UCSD-AML1 (cell line): ENCODE measurements around the gene ADAMTS2.
"Not testable (repeated sequence)": the region's sequence is repeated elsewhere in the genome, so short reads cannot be mapped to it uniquely, and the experiment has no call there.

ENCODE experiments used
- DNase-seq: peaks from one replicate; lab custom pipeline; 2025; ENCODE audit not compliant: unreplicated experiment; lab: John Stamatoyannopoulos, UW

Gene ADAMTS2

DNA sequence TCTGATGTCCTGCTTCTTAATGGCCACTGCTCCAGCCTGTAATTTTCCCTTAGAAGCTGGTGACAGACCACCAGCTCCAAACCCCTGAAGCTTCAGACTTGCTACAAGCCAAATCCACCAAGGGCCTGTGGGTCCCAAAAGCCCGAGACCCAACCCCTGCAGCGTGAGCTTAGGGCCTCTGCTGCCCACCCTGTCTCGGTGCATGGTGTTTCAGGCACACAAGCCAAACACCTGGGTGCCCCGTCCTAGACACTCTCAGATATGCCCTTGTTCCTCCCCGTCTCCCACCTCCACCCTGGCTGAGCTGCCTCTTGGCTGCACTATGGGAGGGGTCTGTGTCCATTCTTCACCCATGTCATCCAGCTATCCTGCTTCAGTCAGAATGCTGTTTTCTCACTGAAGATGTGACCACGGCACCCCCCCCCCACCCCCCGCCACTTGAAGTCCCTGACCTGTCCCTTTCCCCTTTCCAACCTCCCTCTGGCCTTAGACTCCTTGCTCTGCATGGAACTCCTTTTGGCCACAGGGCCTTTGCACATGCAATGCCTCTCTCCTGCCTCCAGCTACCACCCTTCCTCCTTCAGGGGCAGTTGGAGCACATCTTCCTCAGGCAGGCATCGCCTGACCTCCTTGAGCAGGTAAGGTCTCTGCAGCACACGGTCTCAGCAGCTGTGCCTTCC, 229.3 kb downstream of the ADAMTS2 start:
- no peak for DNase-seq

- no peak for DNase-seq
These were observed 230.0 kb downstream of the ADAMTS2 start for GRCh38 chr5:179115307-179115706.

GRCh38 chr5:179114756-179115155, 230.5 kb downstream of the ADAMTS2 start:
- no peak for DNase-seq

- no peak for DNase-seq
These were observed 231.2 kb downstream of the ADAMTS2 start for GRCh38 chr5:179113945-179114641.

- no peak for DNase-seq
These were observed 232.1 kb downstream of the ADAMTS2 start for GRCh38 chr5:179113143-179113530.

GRCh38 chr5:179112469-179113142, 232.7 kb downstream of the ADAMTS2 start:
- DNase-seq = no peak

DNA sequence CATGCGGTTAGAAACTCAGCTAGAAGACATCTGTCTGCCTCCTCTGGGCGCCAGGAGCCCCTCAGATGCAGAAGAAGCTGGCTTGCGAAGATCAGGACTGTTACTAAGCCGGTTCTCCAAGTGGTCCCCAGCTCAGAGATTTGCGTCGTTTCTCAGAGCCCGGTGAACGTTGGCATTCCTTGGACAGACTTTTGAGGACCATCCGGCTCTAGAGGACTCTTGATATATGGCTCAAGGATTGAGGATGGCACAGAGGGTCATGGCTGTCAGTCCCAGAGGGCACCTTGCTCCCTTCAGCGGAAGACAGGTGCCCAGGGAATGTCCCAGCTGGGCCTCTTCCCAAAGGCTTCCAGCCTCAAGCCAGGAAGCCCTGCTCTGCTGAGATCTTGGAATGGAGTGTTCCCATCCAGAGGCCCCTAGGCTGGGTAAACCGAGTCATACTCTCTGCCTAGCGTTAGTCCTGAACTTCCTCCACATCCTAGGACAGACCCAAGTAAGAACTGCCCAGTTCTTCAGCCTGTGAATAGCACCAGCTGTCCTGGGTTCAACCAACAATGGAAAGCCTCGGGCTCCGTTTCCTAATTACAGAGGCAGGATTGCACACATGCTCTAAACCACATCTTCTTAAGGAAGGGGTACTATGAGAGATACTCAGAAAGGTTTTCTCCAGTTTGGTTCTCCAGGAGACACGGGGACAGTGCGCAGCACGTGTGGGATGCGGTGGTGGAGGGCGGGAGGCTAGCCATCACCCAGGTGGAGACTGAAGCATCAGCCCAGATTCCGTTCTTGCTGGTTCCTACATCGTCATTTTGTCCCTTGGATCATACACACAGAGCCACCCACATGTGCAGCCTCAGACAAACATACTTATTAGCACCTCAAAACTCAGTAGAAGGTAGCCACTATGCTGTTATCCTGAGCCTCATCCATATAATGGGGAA, 233.7 kb downstream of the ADAMTS2 start:
- no peak for DNase-seq

DNA sequence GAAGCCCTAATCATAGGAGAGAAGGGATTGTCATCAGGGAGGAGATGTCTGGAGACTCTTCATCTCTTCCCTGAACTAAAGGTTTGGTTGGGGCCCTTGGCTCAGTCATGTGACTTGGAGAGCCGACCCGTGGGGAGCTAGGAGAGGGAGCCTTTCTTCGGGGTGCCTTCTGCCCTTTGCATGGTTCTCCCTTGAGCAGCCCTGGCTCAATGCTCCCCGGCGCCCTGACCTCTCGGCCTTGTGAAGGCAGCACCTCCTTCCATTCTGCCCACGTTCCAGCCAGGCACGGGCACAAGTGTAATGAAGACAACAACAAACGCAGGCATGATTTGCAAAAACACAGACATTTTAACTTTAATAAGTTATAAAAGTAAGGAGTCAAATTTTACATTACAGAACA, 234.7 kb downstream of the ADAMTS2 start:
- no peak for DNase-seq

DNA sequence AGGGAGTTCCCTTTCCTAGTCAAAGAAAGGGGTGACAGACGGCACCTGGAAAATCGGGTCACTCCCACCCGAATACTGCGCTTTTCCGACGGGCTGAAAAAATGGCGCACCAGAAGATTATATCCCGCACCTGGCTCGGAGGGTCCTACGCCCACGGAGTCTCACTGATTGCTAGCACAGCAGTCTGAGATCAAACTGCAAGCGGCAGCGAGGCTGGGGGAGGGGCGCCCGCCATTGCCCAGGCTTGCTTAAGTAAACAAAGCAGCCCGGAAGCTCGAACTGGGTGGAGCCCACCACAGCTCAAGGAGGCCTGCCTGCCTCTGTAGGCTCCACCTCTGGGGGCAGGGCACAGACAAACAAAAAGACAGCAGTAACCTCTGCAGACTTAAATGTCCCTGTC, 244.0 kb downstream of the ADAMTS2 start:
- DNase-seq = not testable (repeated sequence)

DNA sequence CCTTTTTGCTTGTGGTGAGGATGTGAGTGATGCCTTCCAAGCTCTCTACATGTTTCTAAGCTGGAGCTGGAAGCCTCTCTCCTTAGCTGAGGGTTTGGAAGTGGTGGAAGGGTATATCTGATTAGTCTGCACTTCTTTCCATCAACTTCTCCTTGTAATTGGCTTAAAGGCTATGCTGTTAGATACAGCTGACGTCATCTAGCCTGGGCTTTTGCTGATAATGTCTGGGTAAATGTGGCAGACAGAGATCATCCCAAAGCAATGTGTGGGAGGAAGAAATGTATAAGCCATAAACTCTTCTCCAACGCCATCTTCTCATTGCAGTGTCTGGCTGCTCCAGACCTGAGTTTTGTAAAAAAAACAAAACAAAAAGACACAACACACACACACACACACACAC, 255.8 kb downstream of the ADAMTS2 start:
- DNase-seq = no peak

- DNase-seq = no peak
These were observed 264.5 kb downstream of the ADAMTS2 start for GRCh38 chr5:179080724-179081123.

- DNase-seq = no peak
These were observed 265.9 kb downstream of the ADAMTS2 start for GRCh38 chr5:179079165-179079987.

GRCh38 chr5:179065703-179066102, 279.6 kb downstream of the ADAMTS2 start:
- DNase-seq = no peak

GRCh38 chr5:179061025-179061424, 284.2 kb downstream of the ADAMTS2 start:
- DNase-seq = no peak
